Stimulated activated CD4-positive, alpha-beta T cell treated with anti-CD3 and anti-CD28 coated beads, Interleukin-4, amount 100 ng/mL, for 24 hours (primary cell): ENCODE results near the gene SUCLG1.
"Not testable (repeated sequence)": the region's sequence is repeated elsewhere in the genome, so short reads cannot be mapped to it uniquely, and the experiment has no call there.

Experiments used
- DNase-seq: peaks from one replicate; pipeline ENCODE4 v3.0.0-alpha.2; 2020

The SUCLG1 gene

DNA sequence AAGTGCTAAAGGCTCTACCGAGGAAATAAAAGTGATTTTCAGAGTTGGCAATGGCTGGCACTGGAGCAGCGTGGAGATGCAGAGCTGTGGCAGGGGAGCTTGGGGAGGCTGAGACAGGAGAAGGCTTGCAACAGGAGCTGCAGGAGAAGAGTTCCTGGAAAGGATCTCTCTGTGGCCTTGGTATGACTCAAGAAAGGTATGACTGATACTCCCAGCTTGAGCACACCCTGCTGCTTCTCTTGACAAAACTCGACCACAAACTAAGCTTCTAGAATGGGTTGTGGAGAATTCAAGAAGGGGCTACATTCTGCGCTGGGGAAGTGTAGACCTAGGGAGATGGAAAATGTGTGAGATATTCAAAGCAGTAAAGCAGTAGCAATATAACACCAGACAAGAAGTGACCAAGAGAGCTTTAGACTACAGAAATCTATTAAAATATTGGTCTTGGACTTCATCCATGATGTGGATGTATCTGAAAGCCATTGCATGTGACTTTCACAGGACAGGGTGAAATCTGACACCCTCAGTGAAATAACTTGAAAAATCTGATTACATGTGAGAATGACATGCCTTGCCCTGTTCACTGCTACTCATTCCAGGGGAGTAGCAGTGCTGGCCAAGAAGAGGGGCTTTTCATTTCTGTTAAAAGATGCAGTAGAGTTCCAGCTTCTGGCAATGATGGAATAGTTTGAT is 41.5 kb downstream of the SUCLG1 start:
- no peak for DNase-seq

DNA sequence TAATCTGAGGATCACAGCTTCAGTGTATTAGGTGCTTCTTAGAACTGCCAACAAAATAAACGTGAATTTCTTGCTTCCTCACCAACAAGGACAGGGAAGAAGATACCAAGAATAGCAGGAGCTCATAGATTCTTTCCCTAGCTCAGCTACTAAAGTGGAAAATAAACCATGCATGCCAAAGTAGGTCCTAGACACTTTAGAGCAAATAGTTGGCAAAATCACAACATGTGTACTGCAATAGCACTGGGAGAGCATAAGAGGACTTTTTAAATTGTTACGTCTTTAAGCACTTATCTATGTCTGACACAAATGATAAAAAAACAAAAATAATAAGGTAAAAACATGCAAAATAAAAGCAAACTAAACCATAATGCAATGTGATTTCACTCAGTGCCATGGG is 49.5 kb downstream of the SUCLG1 start:
- no peak for DNase-seq

DNA sequence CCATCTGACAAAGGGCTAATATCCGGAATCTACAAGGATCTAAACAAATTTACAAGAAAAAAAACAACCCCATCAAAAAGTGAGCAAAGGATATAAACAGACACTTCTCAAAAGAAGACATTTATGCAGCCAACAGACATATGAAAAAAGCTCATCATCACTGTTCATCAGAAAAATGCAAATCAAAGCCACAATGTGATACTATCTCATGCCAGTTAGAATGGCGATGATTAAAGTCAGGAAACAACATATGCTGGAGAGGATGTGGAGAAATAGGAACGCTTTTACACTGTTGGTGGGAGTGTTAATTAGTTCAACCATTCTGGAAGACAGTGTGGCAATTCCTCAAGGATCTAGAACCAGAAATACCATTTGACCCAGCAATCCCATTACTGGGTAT is 57.0 kb downstream of the SUCLG1 start:
- not testable (repeated sequence) for DNase-seq

DNA sequence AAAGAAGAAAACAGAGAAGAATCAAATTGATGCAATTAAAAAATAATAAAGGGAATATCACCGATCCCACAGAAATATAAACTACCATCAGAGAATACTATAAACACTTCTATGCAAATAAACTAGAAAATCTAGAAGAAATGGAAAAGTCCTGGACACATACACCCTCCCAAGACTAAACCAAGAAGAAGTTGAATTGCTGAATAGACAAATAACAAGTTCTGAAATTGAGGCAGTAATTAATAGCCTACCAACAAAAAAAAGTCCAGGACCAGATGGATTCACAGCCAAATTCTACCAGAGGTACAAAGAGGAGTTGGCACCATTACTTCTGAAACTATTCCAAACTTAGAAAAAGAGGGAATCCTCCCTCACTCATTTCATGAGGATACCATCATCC is 59.2 kb downstream of the SUCLG1 start:
- DNase-seq, result not testable (repeated sequence)

DNA sequence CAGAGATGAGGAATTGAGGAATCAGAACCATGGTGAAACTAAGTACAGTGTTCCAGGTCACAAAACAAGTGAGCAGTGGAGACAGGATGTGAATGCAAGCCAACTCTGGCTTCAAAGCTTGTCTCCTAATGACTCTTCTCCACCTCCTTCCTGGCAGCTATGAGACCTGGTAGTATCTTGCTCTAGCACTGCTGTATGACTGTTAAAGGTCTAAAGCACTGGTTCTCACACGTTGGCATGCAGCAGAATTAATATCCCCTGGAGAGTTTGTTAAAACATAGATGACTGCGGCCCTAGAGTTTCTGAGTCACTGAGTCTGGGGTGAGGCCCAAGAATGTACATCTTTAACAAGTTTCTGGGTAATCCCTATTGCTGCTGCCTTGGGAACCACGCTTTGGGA is 63.3 kb downstream of the SUCLG1 start:
- DNase-seq, result no peak

DNA sequence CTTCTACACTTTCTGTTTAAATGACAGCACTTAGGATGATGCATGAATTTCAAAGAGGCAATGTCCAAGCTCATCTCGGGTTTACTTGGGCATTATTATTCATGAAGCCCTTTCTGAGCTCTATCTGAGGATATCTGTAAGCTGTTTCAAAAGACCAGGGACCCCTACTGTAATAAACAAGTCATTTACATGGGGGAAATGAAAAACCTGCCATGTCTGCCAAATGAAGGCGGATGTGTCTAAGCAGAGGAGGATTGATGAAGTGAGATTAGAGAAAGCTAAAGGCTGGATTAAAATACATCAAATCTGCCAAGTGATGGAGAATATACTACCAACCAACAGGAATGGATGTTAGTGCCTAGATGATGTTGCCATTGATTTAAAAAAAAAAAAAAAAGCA is 64.5 kb downstream of the SUCLG1 start:
- DNase-seq, result no peak

DNA sequence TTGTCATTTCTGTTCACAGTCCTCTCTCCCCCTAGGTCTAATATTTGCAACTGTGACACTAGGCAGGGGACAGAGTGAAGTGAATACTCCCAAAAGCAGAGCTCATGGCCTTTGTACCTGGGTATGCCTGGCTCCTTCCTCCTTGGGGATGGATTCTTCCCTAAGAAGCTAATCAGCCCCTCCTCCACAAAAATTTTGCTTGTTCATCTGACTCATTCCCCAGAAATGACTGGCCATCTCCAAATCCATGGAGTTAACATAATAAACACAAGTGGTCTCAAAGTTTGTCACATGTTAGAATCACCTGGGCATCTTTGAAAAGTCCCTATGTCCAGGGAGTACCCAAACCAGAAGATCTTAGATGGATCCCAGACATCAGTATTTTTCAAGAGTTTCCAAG is 65.3 kb downstream of the SUCLG1 start:
- no peak for DNase-seq

DNA sequence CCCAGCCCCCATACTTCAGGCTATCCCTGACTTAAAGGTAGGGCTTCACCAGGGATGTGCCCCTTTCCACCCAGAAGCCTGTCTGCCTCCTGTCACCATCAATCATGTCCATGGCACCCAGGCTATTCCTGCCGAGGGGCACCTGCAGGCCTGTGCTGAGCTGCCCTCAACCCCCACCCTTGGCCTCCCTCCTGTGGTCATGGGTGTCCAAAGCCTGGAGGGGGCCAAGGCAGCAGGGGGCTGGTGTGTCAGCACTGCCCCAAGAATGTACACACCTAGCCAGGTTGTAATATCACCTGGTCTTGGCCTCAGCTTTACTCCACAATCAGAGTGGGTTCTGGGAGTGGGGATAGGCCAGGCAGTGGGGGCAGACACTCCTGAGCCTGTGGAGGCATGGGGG is 69.3 kb downstream of the SUCLG1 start:
- no peak for DNase-seq

DNA sequence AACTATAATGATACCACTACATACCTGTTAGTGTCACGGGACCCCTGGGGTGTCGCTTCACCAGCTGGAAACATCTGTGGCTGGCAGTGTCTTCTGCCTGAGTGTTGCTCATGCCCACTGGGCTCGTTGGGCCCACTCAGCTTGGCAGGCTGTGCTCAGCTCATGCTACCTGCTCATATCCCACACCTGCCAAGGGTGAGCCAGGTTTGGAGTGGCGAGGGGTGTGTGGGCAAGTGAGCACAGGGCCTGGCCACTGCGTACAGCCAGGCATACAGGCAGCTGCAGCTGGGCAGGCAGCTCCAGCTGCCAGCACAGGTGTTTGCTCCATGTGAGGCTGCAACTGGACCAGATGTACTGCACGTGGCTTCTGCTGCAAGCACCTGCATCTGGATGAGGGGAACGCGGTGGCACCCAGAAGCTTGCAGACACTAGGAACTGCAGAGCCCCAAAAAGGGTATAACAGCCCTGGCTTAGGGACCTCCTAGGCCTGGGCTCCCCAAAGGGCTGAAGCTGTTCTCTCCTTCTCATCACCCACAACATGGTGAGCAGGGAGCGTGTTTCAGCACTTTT is 70.1 kb downstream of the SUCLG1 start:
- no peak for DNase-seq

DNA sequence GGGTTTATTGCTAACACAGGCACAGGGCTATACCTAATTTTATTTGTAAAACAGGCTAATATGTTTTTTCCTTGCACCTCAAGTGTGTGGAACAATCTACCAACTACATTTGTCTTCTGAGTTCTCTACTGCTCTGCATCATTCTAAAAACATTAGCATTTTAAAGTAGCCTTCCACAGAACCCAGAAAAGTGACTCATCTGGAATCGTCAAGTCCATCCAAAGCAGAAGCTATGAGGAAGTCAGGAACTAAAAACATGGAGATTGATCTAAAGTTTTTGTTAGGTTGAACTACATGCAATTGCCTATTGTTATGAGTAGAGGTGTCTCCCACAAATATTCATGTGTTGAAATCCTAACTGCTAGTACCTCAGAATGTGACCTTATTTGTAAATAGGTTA is 70.9 kb downstream of the SUCLG1 start:
- DNase-seq, result no peak

DNA sequence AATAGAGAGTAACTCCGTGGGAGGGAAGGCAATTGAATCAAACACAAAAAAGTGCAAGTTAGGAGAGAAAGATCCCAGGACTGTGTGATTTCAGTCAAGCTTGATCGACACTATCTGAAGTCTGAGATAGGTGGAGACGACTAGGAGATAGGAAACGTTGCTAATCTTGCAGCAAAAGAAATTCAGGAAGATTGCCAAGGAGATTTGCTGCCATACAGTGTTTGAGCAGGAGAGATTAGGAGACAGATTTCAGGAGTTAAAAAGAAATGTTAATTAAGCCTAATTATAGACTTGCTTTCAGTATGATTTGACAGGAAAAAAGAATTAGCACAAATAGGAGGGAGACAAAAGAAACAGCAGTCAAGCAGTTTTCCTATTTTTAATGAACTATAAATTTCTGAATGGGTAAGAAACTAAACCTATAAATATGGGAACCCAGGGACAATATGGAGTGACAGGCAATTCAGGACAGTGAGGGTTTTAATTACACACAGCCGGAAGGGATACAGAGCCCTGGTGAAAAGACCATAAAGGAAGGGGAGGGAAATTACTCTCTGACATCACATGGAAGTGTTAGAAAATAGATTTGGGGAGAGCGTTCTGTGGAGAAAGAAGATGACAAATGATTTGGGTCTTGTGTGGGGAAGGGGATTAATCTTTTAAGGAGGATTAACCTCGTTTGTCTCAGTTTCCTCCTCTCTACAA is 72.6 kb downstream of the SUCLG1 start:
- no peak for DNase-seq

DNA sequence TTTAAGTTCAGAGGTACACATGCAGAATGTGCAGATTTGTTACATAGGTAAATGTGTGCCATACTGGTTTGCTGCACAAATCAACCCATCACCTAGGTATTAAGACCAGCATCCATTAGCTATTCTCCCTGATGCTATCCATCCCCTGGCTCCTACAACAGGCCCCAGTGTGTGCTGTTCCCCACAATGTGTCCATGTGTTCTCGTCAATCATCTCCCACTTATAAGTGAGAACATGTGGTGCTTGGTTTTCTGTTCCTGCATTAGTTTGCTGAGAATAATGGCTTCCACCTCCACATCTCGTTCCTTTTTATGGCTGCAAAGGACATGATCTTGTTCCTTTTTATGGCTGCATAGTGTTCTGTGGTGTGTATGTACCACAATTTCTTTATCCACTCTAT is 75.8 kb downstream of the SUCLG1 start:
- no peak for DNase-seq

DNA sequence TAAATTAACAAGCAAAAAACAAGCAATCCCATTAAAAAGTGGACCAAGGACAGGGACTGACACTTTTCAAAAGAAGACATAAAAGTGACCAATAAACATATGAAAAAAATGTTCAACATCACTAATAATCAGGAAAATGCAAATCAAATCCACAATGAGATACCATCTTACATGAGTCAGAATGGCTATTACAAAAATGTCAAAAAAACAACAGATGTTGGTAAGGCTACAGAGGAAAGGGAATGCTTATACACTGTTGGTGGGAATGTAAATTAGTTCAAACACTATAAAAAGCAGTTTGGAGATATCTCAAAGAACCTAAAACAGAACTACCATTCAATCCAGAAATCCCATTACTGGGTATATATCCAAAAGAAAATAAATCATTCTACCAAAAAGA is 78.2 kb downstream of the SUCLG1 start:
- no peak for DNase-seq

DNA sequence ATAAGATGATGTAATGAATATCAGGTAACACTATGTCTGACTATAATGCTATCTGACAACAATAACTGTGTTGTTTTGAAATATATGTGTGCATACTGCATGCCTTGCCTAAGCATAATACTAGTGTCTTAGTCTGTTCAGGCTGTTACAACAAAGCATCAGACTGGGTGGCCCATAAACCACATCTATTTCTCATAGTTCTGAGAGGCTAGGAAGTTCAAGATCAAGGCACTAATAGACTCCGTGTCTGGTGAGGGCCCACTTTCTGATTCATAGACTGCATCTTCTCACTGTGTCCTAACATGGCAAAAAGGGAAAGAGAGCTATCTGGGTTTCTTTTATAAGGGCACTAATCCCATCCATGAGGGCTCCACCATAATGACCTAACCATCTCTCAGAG is 80.1 kb downstream of the SUCLG1 start:
- no peak for DNase-seq

DNA sequence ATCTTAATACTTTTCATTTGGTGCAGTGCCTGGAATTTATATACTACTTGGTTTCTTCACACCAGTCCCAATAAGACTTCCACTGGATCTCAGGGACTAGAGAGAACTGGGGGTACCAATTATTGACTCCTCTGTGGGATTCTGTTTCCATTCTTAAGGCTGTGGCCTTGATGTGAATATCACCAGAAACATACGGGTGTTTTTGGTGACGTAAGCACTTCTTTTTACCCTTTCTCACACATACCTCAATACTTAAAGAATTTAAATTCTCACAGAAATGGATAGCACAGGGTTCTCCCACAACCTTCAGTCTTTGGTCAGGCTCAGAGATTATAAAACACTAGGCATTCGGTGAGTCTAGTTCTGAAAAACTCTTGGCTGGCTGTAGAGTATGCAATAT is 84.1 kb downstream of the SUCLG1 start:
- DNase-seq, result no peak

DNA sequence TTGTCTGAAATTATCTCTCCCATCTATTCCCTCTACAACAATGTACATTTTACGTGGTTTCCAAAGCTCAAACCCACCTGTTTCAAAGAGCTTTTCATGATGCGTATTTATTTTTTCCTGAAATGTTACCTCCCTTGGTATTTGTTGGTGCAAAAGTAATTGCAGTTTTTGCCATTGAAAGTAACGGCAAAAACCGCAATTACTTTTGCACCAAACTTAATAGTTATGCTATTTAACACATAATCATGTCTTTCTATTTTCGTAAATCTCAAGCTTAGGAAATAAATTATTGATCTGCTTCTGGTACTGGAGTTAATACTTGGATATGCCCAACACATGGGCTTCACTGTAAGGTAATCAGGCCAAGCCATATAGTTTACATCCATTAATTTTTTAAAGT is 85.2 kb downstream of the SUCLG1 start:
- no peak for DNase-seq
